A549 (cell line): Measurements from ENCODE around the gene CFAP97. TPM values are rescaled to one million over a fixed set of nuclear protein-coding genes. Genes with fewer than 3 reads are reported as not detected.

Experiments used
- ATAC-seq, 2 experiments: fragments of 200-7000 bp in 1 of 2; fragments of >200 bp in 1 of 2; cut with Nextera tagmentation in 1 of 2; cut with Tn5 transposase in 1 of 2; 3 replicates each; pipeline versions ENCODE4 v1.8.0 to v1.9.1; 2018 to 2020; ENCODE audit warnings: mild to moderate bottlenecking in 1 of 2, moderate library complexity in 1 of 2
- CTCF ChIA-PET: fragments of 300-600 bp; sonication (Branson Sonifier 250); formaldehyde crosslinking; extraction: SDS; loops from one replicate; lab custom pipeline; 2021; ENCODE audit warnings: antibody characterized with exemption, inconsistent platforms; lab: Yijun Ruan, JAX
- POLR2A ChIA-PET: fragments of 350-600 bp; formaldehyde crosslinking; extraction: SDS; loops from one replicate; lab custom pipeline; 2021; ENCODE audit warnings: antibody characterized with exemption, inconsistent platforms; lab: Yijun Ruan, JAX
- DNase-seq, 2 experiments: peaks; one replicate each; pipeline versions ENCODE4 v3.0.0 to v3.0.0-alpha.2; 2011 to 2016; ENCODE audit warnings: low read depth in 1 of 2, low spot score in 1 of 2
- FAIRE-seq: peaks from 2 replicates; lab custom pipeline; 2011; peaks lifted over from hg19 to GRCh38; lab: Jason Lieb, UNC
- H3K27ac ChIP-seq, 2 experiments: fragments of >200 bp; sonication (Bioruptor Twin); formaldehyde crosslinking; 3 replicates each; pipeline ENCODE4 v1.5.1; 2016 to 2017
- H3K4me1 ChIP-seq: fragments of >200 bp; sonication (Bioruptor Twin); formaldehyde crosslinking; 3 replicates; pipeline ENCODE4 v1.6.1; 2016
- H3K4me2 ChIP-seq: fragments of >200 bp; sonication (Bioruptor Twin); formaldehyde crosslinking; 3 replicates; pipeline ENCODE4 v1.6.1; 2016
- H3K4me3 ChIP-seq: fragments of >200 bp; sonication (Bioruptor Twin); formaldehyde crosslinking; 3 replicates; pipeline ENCODE4 v1.5.1; 2016
- H3K9me3 ChIP-seq: fragments of >200 bp; sonication (Bioruptor Twin); formaldehyde crosslinking; 3 replicates; pipeline ENCODE4 v1.6.1; 2016
- BHLHE40 ChIP-seq: IDR thresholded peaks from 2 replicates; pipeline ENCODE4 v1.6.1; 2012; ENCODE audit warnings: low read depth, low read length, inconsistent platforms
- CHD2 ChIP-seq: fragments of 150-350 bp; IDR thresholded peaks from 2 replicates; pipeline ENCODE4 v1.6.1; 2014; ENCODE audit warnings: low read length; ENCODE audit not compliant: partially characterized antibody
- CHD4 ChIP-seq: fragments of 200-600 bp; sonication (generic); IDR thresholded peaks from 2 replicates; pipeline ENCODE4 v1.6.1; 2016; ENCODE audit warnings: antibody characterized with exemption, mild to moderate bottlenecking, borderline replicate concordance
- EHMT2 ChIP-seq: fragments of 200-600 bp; sonication (generic); IDR thresholded peaks from 2 replicates; pipeline ENCODE4 v1.6.1; 2016; ENCODE audit warnings: antibody characterized with exemption, low read depth, mild to moderate bottlenecking, moderate library complexity
- FOSB ChIP-seq: fragments of 250-450 bp; sonication (Bioruptor Pico); IDR thresholded peaks from 2 replicates; pipeline ENCODE4 v1.5.0; 2020; ENCODE audit warnings: mild to moderate bottlenecking, moderate library complexity
- HMGXB4 ChIP-seq: fragments of 250-450 bp; sonication (Bioruptor Pico); IDR thresholded peaks from 2 replicates; pipeline ENCODE4 v1.5.0; 2021; ENCODE audit warnings: mild to moderate bottlenecking, moderate library complexity, borderline replicate concordance
- HOXA7 ChIP-seq: fragments of 250-450 bp; sonication (Bioruptor Pico); IDR thresholded peaks from 2 replicates; pipeline ENCODE4 v1.5.0; 2020; ENCODE audit warnings: mild to moderate bottlenecking, moderate library complexity
- HOXB13 ChIP-seq: fragments of 250-450 bp; sonication (Bioruptor Pico); IDR thresholded peaks from 2 replicates; pipeline ENCODE4 v1.5.0; 2020; ENCODE audit warnings: low read depth, mild to moderate bottlenecking, moderate library complexity
- JUN ChIP-seq, 2 experiments: fragments of >200 bp; sonication (Bioruptor Twin); formaldehyde crosslinking; IDR thresholded peaks; 2 replicates in 1 of 2; 3 replicates in 1 of 2; pipeline ENCODE4 v1.6.1; 2016 to 2017
- JUNB ChIP-seq: fragments of >200 bp; sonication (Bioruptor Twin); formaldehyde crosslinking; IDR thresholded peaks from 2 replicates; pipeline ENCODE4 v1.6.1; 2016
- MAFK ChIP-seq: fragments of 450-650 bp; IDR thresholded peaks from 2 replicates; pipeline ENCODE4 v1.6.1; 2014; ENCODE audit not compliant: partially characterized antibody
- NPAS2 ChIP-seq: fragments of 250-450 bp; sonication (Bioruptor Pico); IDR thresholded peaks from 2 replicates; pipeline ENCODE4 v1.8.0; 2022; ENCODE audit warnings: mild to moderate bottlenecking, moderate library complexity, borderline replicate concordance
- NR3C1 ChIP-seq: fragments of >200 bp; sonication (Bioruptor Twin); formaldehyde crosslinking; IDR thresholded peaks from 3 replicates; pipeline ENCODE4 v1.6.1; 2017
- PBX3 ChIP-seq: IDR thresholded peaks from 2 replicates; pipeline ENCODE4 v1.6.1; 2012
- PHF8 ChIP-seq: fragments of 200-600 bp; sonication (generic); IDR thresholded peaks from 2 replicates; pipeline ENCODE4 v1.6.1; 2016; ENCODE audit warnings: low read depth, mild to moderate bottlenecking, antibody characterized with exemption, moderate library complexity, borderline replicate concordance
- POLR2A ChIP-seq: IDR thresholded peaks from 2 replicates; pipeline ENCODE4 v1.6.1; 2012; ENCODE audit warnings: mild to moderate bottlenecking, low read length
- RFX5 ChIP-seq: fragments of 450-650 bp; IDR thresholded peaks from 2 replicates; pipeline ENCODE4 v1.7.1; 2014; ENCODE audit warnings: antibody characterized with exemption, mild to moderate bottlenecking, moderate library complexity
- RNF2 ChIP-seq: fragments of 200-600 bp; sonication (generic); IDR thresholded peaks from 2 replicates; pipeline ENCODE4 v1.6.1; 2016; ENCODE audit warnings: low read depth, mild to moderate bottlenecking, antibody characterized with exemption, moderate library complexity, borderline replicate concordance
- USF2 ChIP-seq: fragments of 450-650 bp; IDR thresholded peaks from 2 replicates; pipeline ENCODE4 v1.6.1; 2014; ENCODE audit warnings: antibody characterized with exemption
- ZNF302 ChIP-seq: fragments of 250-450 bp; sonication (Bioruptor Pico); IDR thresholded peaks from 2 replicates; pipeline ENCODE4 v1.9.0; 2021; ENCODE audit warnings: inconsistent platforms, mild to moderate bottlenecking, moderate library complexity
- WGBS: methylation state at CpG from one replicate; pipeline ENCODE4 v1.1.6; 2017; ENCODE audit errors: missing lambda C conversion rate; 5-methylcytosine and 5-hydroxymethylcytosine counted together
- polyA plus RNA-seq, 4 experiments: library from polyadenylated mRNA; depleted of rRNA in 3 of 4; stranded (reverse); fragments of >200 nt; fragmentation: RNase III in 1 of 4; extraction: RNeasy Plus Mini Kit Qiagen cat#74134 plus additional on column Dnase treatment in 1 of 4; gene quantifications; 2 replicates in 3 of 4; 3 replicates in 1 of 4; pipeline ENCODE4 v1.2.3, GENCODE V29; 2011 to 2017

CFAP97 gene
- polyA plus RNA-seq, 2 of the 4 experiments (the other 2 are of a cell fraction), result 15.8 to 48.2 TPM

GRCh38 chr4:185139736-185140135 is 64.1 kb downstream of the CFAP97 start (continued):
- TF ChIP-seq JUNB (no peak), NR3C1 (no peak), POLR2A (no peak), BHLHE40 (no peak)

GRCh38 chr4:185138161-185138560 is 65.6 kb downstream of the CFAP97 start:
- 73% methylated on average over 10 of the region's 10 CpGs for WGBS
- H3K9me3 ChIP-seq, result no peaks in the 10 kb centered on the region
- 0 out of 3 replicates have a peak, but pooled peaks cover 4% of the 10 kb centered on the region for H3K4me1 ChIP-seq
- no peak for FAIRE-seq
- ATAC-seq, result no peak
- no peak for DNase-seq
- TF ChIP-seq HMGXB4 (CRISPR knock-in tag) (no peak), RNF2 (no peak), PBX3 (no peak), ZNF302 (CRISPR knock-in tag) (no peak)
- CTCF ChIA-PET, result interaction anchor here (1.0 to 1.7 kb wide), 3 partner anchors 97 to 598 kb away, joined by 3 to 4 read pairs (median 3); no protein-coding TSS in a partner anchor
- POLR2A ChIA-PET, result no interaction called here
- no peak overlapping the region for H3K4me2 ChIP-seq
- no peak overlapping the region for H3K27ac ChIP-seq
- H3K4me3 ChIP-seq, result no peak overlapping the region

- WGBS, result 80% methylated on average over 24 of the region's 24 CpGs
- no peak for TF ChIP-seq CHD4
- TF ChIP-seq PHF8, result no peak
- no peak for TF ChIP-seq EHMT2
- TF ChIP-seq NPAS2 (CRISPR knock-in tag), result no peak
- TF ChIP-seq HOXA7 (CRISPR knock-in tag), result no peak
- TF ChIP-seq FOSB (CRISPR knock-in tag), result no peak
- TF ChIP-seq MAFK, result no peak
- TF ChIP-seq USF2, result no peak
- no peak for TF ChIP-seq HOXB13 (CRISPR knock-in tag)
- no peak for TF ChIP-seq CHD2
- TF ChIP-seq NR3C1, result no peak
- TF ChIP-seq JUN (IDR thresholded peaks at IDR 0.05), result no peak
- TF ChIP-seq JUNB, result no peak
- no peak for TF ChIP-seq RFX5
- ChIA-PET CTCF (interaction anchor here (1.0 to 1.7 kb wide), 2 partner anchors 96 to 131 kb away, joined by 3 to 4 read pairs; no protein-coding TSS in a partner anchor), POLR2A (no interaction called here)
- Histone ChIP-seq H3K4me2 (no peak overlapping the region), H3K27ac (no peak overlapping the region), H3K9me3 (no peaks in the 10 kb centered on the region), H3K4me1 (0 out of 3 replicates have a peak, but pooled peaks cover 2% of the 10 kb centered on the region), H3K4me3 (no peak overlapping the region)
- DNase-seq (no peak), ATAC-seq (no peak), FAIRE-seq (no peak)
Measured at GRCh38 chr4:185137233-185137925, 66.4 kb downstream of the CFAP97 start.
